ENCODE measurements around the gene VPS16. TPM values are rescaled to one million over a fixed set of nuclear protein-coding genes. Genes with fewer than 3 reads are reported as not detected.
"Not testable (repeated sequence)": the region's sequence is repeated elsewhere in the genome, so short reads cannot be mapped to it uniquely, and the experiment has no call there.

Gene VPS16
- total RNA-seq, 4 donors from 2014 or later: 22.0 to 37.5 (median 30.2) TPM

- Histone ChIP-seq H3K36me3 (no peaks in the 10 kb centered on the region), H3K9me3 (no peaks in the 10 kb centered on the region), H3K27me3 (peaks cover 0 to 67% (median 20%) of the 10 kb centered on the region in 4 donors), H3K27ac (replicated peaks in 1 of 4) (no peak overlapping the region), H3K4me1 (peaks cover 0 to 14% (median 13%) of the 10 kb centered on the region in 4 donors), H3K4me3 (no peak overlapping the region)
- TF ChIP-seq POLR2A (IDR thresholded peaks at IDR 0.05; ENCODE audit: low read depth) (no peak), POLR2AphosphoS5 (IDR thresholded peaks at IDR 0.05) (no peak), CTCF (IDR thresholded peaks at IDR 0.05) (no peak), EP300 (IDR thresholded peaks at IDR 0.05) (no peak)
- DNase-seq (ENCODE audit: extremely low spot score): no peak
- intact Hi-C loops (cut with DNase I): no loop called here
- WGBS: 40% methylated on average over 5 of the region's 5 CpGs
These were observed 18.5 kb upstream of the VPS16 start for GRCh38 chr20:2822073-2822472.

DNA sequence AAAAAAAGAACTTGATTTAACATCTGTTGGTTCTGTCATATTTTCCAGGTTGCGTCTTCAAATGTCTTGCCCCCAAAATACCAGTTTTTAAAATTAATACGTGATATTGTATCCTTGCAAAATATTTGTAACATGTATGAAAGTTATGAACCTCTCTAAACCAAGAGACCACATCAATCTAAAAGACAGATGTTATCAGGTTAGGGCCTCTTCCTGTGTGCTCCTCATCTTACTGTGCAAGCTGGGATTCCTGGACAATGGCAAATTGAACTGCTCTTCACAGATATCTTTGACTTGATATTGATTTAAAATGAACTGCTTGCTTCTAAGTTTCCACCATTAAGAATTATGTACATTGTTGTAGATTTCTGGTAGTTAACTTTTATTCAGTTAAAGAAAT lies 14.8 kb upstream of the VPS16 start:
- no peak overlapping the region for H3K27ac ChIP-seq (replicated peaks in 1 of 4)
- 94% methylated on average over 2 of the region's 2 CpGs for WGBS
- no peak for DNase-seq (ENCODE audit: extremely low spot score)

DNA sequence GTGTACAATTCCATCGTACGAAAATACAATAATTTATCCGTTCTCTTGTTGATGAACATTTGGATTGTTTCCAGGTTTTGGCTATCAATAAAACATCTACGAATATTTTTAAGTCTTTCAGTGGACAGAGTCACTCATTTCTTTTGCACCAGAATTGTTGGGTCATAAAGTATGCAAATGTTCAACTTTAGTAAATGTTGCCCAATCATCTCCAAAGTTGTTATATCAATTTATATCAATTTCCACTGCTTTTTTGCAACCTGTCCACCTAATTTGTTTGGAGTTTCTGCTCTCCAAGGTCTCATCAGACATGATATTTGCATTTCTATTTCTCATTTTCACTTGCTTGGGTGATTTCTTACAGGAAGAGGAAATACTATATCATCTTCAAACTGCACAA lies 13.9 kb upstream of the VPS16 start:
- TF ChIP-seq CTCF (IDR thresholded peaks at IDR 0.05) (no peak), POLR2A (IDR thresholded peaks at IDR 0.05; ENCODE audit: low read depth) (no peak)
- no peak for DNase-seq (ENCODE audit: extremely low spot score)
- Histone ChIP-seq H3K4me1 (no peaks in the 10 kb centered on the region), H3K27ac (replicated peaks in 1 of 4) (no peak overlapping the region), H3K4me3 (no peak overlapping the region), H3K9me3 (no peaks in the 10 kb centered on the region), H3K27me3 (peaks cover 0 to 43% (median 3%) of the 10 kb centered on the region in 4 donors), H3K36me3 (no peaks in the 10 kb centered on the region)
- intact Hi-C loops (cut with DNase I): no loop called here
- 87% methylated on average over 4 of the region's 4 CpGs for WGBS

More for the DNA sequence above, 14.8 kb upstream of the VPS16 start:
- Histone ChIP-seq H3K27me3 (peaks cover 0 to 52% (median 9%) of the 10 kb centered on the region in 4 donors), H3K36me3 (no peaks in the 10 kb centered on the region), H3K9me3 (no peaks in the 10 kb centered on the region), H3K4me1 (peaks cover 0 to 8% (median 7%) of the 10 kb centered on the region in 4 donors), H3K4me3 (no peak overlapping the region)
- TF ChIP-seq CTCF (IDR thresholded peaks at IDR 0.05): no peak
- intact Hi-C loops (cut with DNase I): no loop called here

- 66% methylated on average over 6 of the region's 6 CpGs for whole genome bisulfite sequencing
- TF ChIP-seq EP300 (IDR thresholded peaks at IDR 0.05) (no peak), POLR2A (IDR thresholded peaks at IDR 0.05; ENCODE audit: low read depth) (no peak), POLR2AphosphoS5 (IDR thresholded peaks at IDR 0.05) (no peak), CTCF (IDR thresholded peaks at IDR 0.05) (no peak)
- Histone ChIP-seq H3K27ac (replicated peaks in 1 of 4) (no peak overlapping the region), H3K9me3 (no peaks in the 10 kb centered on the region), H3K4me1 (no peaks in the 10 kb centered on the region), H3K36me3 (peaks cover 0 to under 1% (median 0%) of the 10 kb centered on the region in 4 donors), H3K27me3 (peaks cover 0 to 36% (median 3%) of the 10 kb centered on the region in 4 donors), H3K4me3 (no peak overlapping the region)
- intact Hi-C loops (cut with DNase I): no loop called here
- peak; percentile 90 for DNase-seq (ENCODE audit: extremely low spot score)
These were observed 11.2 kb upstream of the VPS16 start for GRCh38 chr20:2829376-2829775.

- 86% methylated on average over 7 of the region's 7 CpGs for WGBS
- Histone ChIP-seq H3K36me3 (peaks cover 0 to 12% (median 4%) of the 10 kb centered on the region in 4 donors), H3K27me3 (peaks cover 0 to 29% (median 2%) of the 10 kb centered on the region in 4 donors)
- H3K9me3 ChIP-seq; DNase-seq (ENCODE audit: extremely low spot score); H3K4me3 ChIP-seq; H3K4me1 ChIP-seq; intact Hi-C loops (cut with DNase I); H3K27ac ChIP-seq (replicated peaks in 1 of 4): not testable (repeated sequence)
These were observed 9.3 kb upstream of the VPS16 start for GRCh38 chr20:2831206-2831605.
